PFSK-1 (cell line): ENCODE data around the gene DENND11.

Experiments used
- FOXP2 ChIP-seq: optimal IDR thresholded peaks from 2 replicates; pipeline ENCODE3; 2011; ENCODE audit warnings: borderline replicate concordance, control low read depth, inconsistent platforms; ENCODE audit not compliant: insufficient read depth; ENCODE audit errors: extremely low read length, extremely low read depth
- POLR2AphosphoS5 ChIP-seq: IDR thresholded peaks from 2 replicates; pipeline ENCODE4 v1.6.1; 2012; ENCODE audit warnings: low read depth, mild to moderate bottlenecking, control low read depth, low read length, moderate library complexity
- REST ChIP-seq, 2 experiments: IDR thresholded peaks; 2 replicates each; pipeline versions ENCODE4 v1.6.1 to v1.8.0; 2011 to 2012; ENCODE audit warnings: low read depth in 2 of 2, low read length in 2 of 2, control low read depth in 1 of 2, inconsistent platforms in 1 of 2, mild to moderate bottlenecking in 1 of 2, moderate library complexity in 1 of 2; ENCODE audit not compliant: insufficient read depth in 1 of 2
- SIN3A ChIP-seq: IDR thresholded peaks from 2 replicates; pipeline ENCODE4 v1.6.1; 2012; ENCODE audit warnings: mild to moderate bottlenecking, low read length, moderate library complexity, borderline replicate concordance; ENCODE audit not compliant: insufficient read depth
- TAF1 ChIP-seq: IDR thresholded peaks from 2 replicates; pipeline ENCODE4 v1.6.1; 2012; ENCODE audit warnings: low read length, control low read depth, borderline replicate concordance; ENCODE audit not compliant: insufficient read depth

DENND11 gene

DNA sequence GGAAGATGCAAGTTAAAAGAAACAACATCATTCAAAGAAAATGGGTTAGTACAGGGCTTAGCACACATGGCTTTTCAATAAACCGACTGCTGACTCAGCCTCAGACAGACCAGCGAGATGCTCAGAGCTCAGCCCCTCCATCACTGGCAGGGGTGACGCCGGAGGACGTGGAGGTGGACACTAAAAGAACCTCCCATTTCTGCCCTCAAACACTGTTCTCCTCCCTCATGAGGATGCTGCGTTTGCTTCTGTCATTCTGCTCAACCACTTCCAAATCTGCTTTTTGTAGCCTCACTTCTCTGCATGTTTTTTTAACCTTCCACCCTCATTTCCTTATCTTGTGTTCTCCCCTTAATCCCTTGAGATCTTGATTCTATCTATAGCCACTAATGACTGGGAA lies 15.3 kb downstream of the DENND11 start:
- TF ChIP-seq SIN3A (no peak), TAF1 (no peak), REST (IDR thresholded peaks at IDR 0.05; ENCODE audit: insufficient read depth in 1 of 2, low read depth in 2 of 2, low read length in 2 of 2) (no peak), POLR2AphosphoS5 (no peak), FOXP2 (no peak)

DNA sequence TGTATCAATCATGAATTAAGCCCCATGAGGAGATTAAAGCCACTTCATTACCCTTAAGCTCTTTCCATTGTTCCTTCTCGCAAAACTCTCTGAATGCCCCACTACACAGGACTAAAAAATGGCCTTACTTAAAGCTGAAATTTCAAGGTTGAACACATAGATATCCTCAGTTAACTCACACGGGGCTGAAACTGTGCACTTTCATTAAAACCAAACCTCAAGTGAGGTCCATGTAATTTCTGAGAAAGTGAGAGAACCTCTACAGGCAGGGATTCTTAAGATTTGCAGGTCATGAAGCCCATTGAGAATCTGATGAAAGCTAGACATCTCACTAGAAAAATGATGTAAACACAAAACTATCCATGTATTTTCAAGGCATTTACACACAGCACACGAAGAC lies 15.9 kb downstream of the DENND11 start:
- TF ChIP-seq TAF1 = no peak
- TF ChIP-seq SIN3A = no peak
- TF ChIP-seq FOXP2 = no peak
- no peak for TF ChIP-seq REST (IDR thresholded peaks at IDR 0.05; ENCODE audit: insufficient read depth in 1 of 2, low read depth in 2 of 2, low read length in 2 of 2)
- no peak for TF ChIP-seq POLR2AphosphoS5

- TF ChIP-seq REST (IDR thresholded peaks at IDR 0.05; ENCODE audit: insufficient read depth in 1 of 2, low read depth in 2 of 2, low read length in 2 of 2) = no peak
- no peak for TF ChIP-seq TAF1
- no peak for TF ChIP-seq SIN3A
- TF ChIP-seq FOXP2 = no peak
- TF ChIP-seq POLR2AphosphoS5 = no peak
Measured at GRCh38 chr7:141685285-141686023, 16.5 kb downstream of the DENND11 start.

DNA sequence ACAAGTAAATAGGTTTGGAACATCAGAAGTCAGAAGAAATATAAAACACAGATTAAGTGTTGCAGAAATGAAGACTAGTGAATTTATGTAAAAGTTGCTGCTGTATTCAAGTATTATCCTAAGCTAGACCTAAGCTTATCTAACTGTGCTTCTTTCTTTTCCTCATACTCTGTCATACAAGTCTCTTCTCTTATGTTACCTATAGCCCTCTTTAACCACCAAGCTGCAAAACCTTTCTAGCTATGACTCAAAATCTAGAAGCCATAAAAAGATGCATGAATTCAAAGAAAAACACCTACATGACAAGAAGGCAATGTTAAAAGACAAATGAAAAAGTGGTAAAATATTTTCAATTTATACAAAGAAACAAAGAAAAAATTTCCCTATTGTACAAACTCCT lies 23.0 kb downstream of the DENND11 start:
- TF ChIP-seq FOXP2 = no peak
- no peak for TF ChIP-seq SIN3A
- no peak for TF ChIP-seq TAF1
- no peak for TF ChIP-seq POLR2AphosphoS5
- TF ChIP-seq REST (IDR thresholded peaks at IDR 0.05; ENCODE audit: insufficient read depth in 1 of 2, low read depth in 2 of 2, low read length in 2 of 2) = no peak

DNA sequence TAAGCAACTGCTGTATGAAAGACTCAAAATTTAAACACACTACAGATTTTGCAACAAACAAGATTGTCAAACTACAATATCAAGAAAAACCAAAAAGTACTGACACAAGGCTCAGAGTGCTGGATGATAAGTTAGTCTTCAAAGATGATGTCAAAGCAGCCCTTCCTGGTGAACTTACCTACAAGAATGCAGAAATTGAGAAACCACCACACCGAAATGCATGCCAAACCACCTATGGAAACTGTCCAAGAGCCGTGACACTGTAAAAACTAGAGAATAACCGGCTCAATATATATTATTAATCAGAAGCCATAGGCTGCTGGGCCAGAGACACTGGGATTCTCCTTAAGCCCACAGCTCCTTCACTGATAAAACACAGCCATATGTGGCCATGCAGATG lies 25.3 kb downstream of the DENND11 start:
- no peak for TF ChIP-seq REST (IDR thresholded peaks at IDR 0.05; ENCODE audit: insufficient read depth in 1 of 2, low read depth in 2 of 2, low read length in 2 of 2)
- no peak for TF ChIP-seq SIN3A
- TF ChIP-seq FOXP2 = no peak
- TF ChIP-seq TAF1 = no peak
- no peak for TF ChIP-seq POLR2AphosphoS5
